ENCODE data around the gene ODAD2. TPM values are rescaled to one million over a fixed set of nuclear protein-coding genes. Genes with fewer than 3 reads are reported as not detected.
"Not testable (repeated sequence)": the region's sequence is repeated elsewhere in the genome, so short reads cannot be mapped to it uniquely, and the experiment has no call there.

Gene ODAD2
- total and polyA plus RNA-seq, 2 of the 8 experiments (the other 6 are each of a cell fraction or from before 2014, with no cell fraction given): 0.95 to 4.3 TPM

DNA sequence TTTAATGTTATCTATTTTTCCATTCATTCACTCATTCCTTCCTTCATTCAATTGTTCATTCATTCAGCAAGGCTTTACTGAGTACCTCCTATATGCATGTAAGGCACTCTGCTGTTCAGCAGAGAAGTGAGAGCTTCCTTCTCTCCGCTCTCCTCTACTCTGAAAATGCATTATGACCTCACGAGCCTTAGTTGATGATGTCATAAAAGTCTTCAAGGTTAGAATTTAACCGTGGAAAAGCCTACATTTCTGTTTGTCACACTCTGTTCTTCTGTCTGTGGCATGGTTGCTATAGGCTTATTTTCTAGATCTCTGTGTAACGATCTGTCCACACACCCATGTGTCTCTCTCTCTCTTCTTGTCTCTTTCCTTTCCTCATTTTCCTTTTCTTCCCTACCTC is 17.1 kb downstream of the ODAD2 start:
- FAIRE-seq (no peak), DNase-seq (ENCODE audit: low read depth in 1 of 2, low spot score in 2 of 2) (no peak)
- no peak overlapping the region for H2BK15ac ChIP-seq (ENCODE audit: low read length)
- H3K23ac ChIP-seq (ENCODE audit: insufficient read length): no peak overlapping the region
- H3K14ac ChIP-seq (ENCODE audit: insufficient read length): no peak overlapping the region
- no peaks in the 10 kb centered on the region for H3K36me3 ChIP-seq (ENCODE audit: control insufficient read depth in 2 of 4, insufficient read depth in 4 of 4, low read length in 3 of 4)
- H3K18ac ChIP-seq (ENCODE audit: extremely low read depth, low read length): no peak overlapping the region
- POLR2A ChIA-PET (ENCODE audit: partially characterized antibody): no interaction called here
- no peak overlapping the region for H2BK5ac ChIP-seq (ENCODE audit: low read depth, low read length)
- no peak overlapping the region for H2BK20ac ChIP-seq (ENCODE audit: low read length)
- H3K4me2 ChIP-seq (ENCODE audit: insufficient read depth in 1 of 2, low read depth in 2 of 2, low read length in 2 of 2): no peak overlapping the region
- no peak overlapping the region for H4K5ac ChIP-seq (ENCODE audit: insufficient read length, low read depth, low read length)
- H3K27me3 ChIP-seq (replicated peaks in 1 of 4; ENCODE audit: control insufficient read depth in 3 of 4, extremely low read depth in 1 of 4, insufficient read depth in 3 of 4, low read length in 3 of 4): no peaks in the 10 kb centered on the region
- no peak overlapping the region for H3K27ac ChIP-seq (ENCODE audit: low read depth, low read length)
- no peak overlapping the region for H4K91ac ChIP-seq (replicated peaks; ENCODE audit: insufficient read length, low read length)
- H3K9ac ChIP-seq (replicated peaks in 1 of 4; ENCODE audit: extremely low read depth in 1 of 4, low read depth in 3 of 4, low read length in 3 of 4): no peak overlapping the region
- CTCF ChIA-PET (ENCODE audit: partially characterized antibody): no interaction called here
- H4K8ac ChIP-seq (ENCODE audit: extremely low read depth, insufficient read depth, low read length): no peak overlapping the region
- no peaks in the 10 kb centered on the region for H3K4me1 ChIP-seq (replicated peaks in 1 of 4; ENCODE audit: control insufficient read depth in 3 of 4, insufficient read depth in 4 of 4, low read length in 3 of 4)
- no peak overlapping the region for H2AFZ ChIP-seq (ENCODE audit: low read length)
- H2BK12ac ChIP-seq (ENCODE audit: low read depth, low read length): no peak overlapping the region
- TF ChIP-seq RNF2 (IDR thresholded peaks at IDR 0.05; ENCODE audit: borderline replicate concordance, low read depth, low read length, missing control alignments, poor library complexity, severe bottlenecking): no peak
- TF ChIP-seq CREB1 (IDR thresholded peaks at IDR 0.05): peak; percentile 40; the same call in 1 of the 2 replicates
- no peaks in the 10 kb centered on the region for H3K23me2 ChIP-seq (ENCODE audit: low read depth, low read length)
- no peaks in the 10 kb centered on the region for H3K79me2 ChIP-seq (ENCODE audit: control insufficient read depth in 1 of 2, insufficient read depth in 2 of 2, low read length in 2 of 2)
- no peak overlapping the region for H3K56ac ChIP-seq (replicated peaks; ENCODE audit: insufficient read length, low read depth, low read length)
- no peak overlapping the region for H2BK120ac ChIP-seq (replicated peaks; ENCODE audit: low read depth, low read length)
- no peaks in the 10 kb centered on the region for H3K9me3 ChIP-seq (ENCODE audit: insufficient read depth in 2 of 2, low read depth in 1 of 2, low read length in 1 of 2)
- H2AK5ac ChIP-seq (ENCODE audit: low read depth, low read length): no peak overlapping the region
- no peak overlapping the region for H3K4ac ChIP-seq (replicated peaks; ENCODE audit: insufficient read length, low read depth, low read length)
- no peaks in the 10 kb centered on the region for H4K20me1 ChIP-seq (replicated peaks in 1 of 2; ENCODE audit: control insufficient read depth in 1 of 2, insufficient read depth in 2 of 2, low read length in 2 of 2)
- no peak overlapping the region for H3K4me3 ChIP-seq (ENCODE audit: extremely low read depth in 1 of 4, insufficient read depth in 2 of 4, low read depth in 3 of 4, low read length in 4 of 4)
- no peaks in the 10 kb centered on the region for H3K79me1 ChIP-seq (ENCODE audit: low read depth, low read length)
- WGBS, 2 experiments (ENCODE audit: extremely low coverage in 1 of 2, insufficient coverage in 1 of 2, insufficient read length in 1 of 2, insufficient replicate concordance in 2 of 2, low coverage in 1 of 2, low lambda C conversion rate in 2 of 2, missing lambda C conversion rate in 1 of 2): 97% methylated on average over 4 of the region's 4 CpGs; no CpG with 5 or more reads in 1 of the 2 experiments

DNA sequence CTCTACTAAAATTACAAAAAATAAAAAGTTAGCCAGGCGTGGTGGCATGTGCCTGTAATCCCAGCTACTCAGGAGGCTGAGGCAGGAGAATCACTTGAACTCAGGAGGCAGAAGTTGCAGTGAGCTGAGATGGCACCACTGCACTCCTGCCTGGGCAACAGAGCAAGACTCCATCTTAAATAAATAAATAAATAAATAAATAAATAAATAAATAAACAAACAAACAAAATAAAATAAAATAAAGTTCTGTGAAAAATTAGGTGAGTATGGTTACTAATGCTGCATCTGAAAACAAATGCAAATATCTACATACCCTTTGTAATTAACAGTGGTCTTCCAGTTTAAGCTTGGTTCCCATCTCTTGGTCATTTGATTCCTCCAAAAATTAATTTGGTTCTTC is 28.1 kb downstream of the ODAD2 start:
- H3K79me2 ChIP-seq (ENCODE audit: control insufficient read depth in 1 of 2, insufficient read depth in 2 of 2, low read length in 2 of 2); H2BK20ac ChIP-seq (ENCODE audit: low read length); H3K27me3 ChIP-seq (replicated peaks in 1 of 4; ENCODE audit: control insufficient read depth in 3 of 4, extremely low read depth in 1 of 4, insufficient read depth in 3 of 4, low read length in 3 of 4); FAIRE-seq; H3K4me3 ChIP-seq (ENCODE audit: extremely low read depth in 1 of 4, insufficient read depth in 2 of 4, low read depth in 3 of 4, low read length in 4 of 4); H2AK5ac ChIP-seq (ENCODE audit: low read depth, low read length); H4K8ac ChIP-seq (ENCODE audit: extremely low read depth, insufficient read depth, low read length); POLR2A ChIA-PET (ENCODE audit: partially characterized antibody); H3K23me2 ChIP-seq (ENCODE audit: low read depth, low read length); H3K23ac ChIP-seq (ENCODE audit: insufficient read length); H2AFZ ChIP-seq (ENCODE audit: low read length); H3K36me3 ChIP-seq (ENCODE audit: control insufficient read depth in 2 of 4, insufficient read depth in 4 of 4, low read length in 3 of 4); H3K18ac ChIP-seq (ENCODE audit: extremely low read depth, low read length); H3K4ac ChIP-seq (replicated peaks; ENCODE audit: insufficient read length, low read depth, low read length); H4K20me1 ChIP-seq (replicated peaks in 1 of 2; ENCODE audit: control insufficient read depth in 1 of 2, insufficient read depth in 2 of 2, low read length in 2 of 2); H3K56ac ChIP-seq (replicated peaks; ENCODE audit: insufficient read length, low read depth, low read length); H3K4me1 ChIP-seq (replicated peaks in 1 of 4; ENCODE audit: control insufficient read depth in 3 of 4, insufficient read depth in 4 of 4, low read length in 3 of 4); H2BK5ac ChIP-seq (ENCODE audit: low read depth, low read length); H3K4me2 ChIP-seq (ENCODE audit: insufficient read depth in 1 of 2, low read depth in 2 of 2, low read length in 2 of 2); H2BK12ac ChIP-seq (ENCODE audit: low read depth, low read length); H4K91ac ChIP-seq (replicated peaks; ENCODE audit: insufficient read length, low read length); H3K9me3 ChIP-seq (ENCODE audit: insufficient read depth in 2 of 2, low read depth in 1 of 2, low read length in 1 of 2); H2BK15ac ChIP-seq (ENCODE audit: low read length); DNase-seq (ENCODE audit: low read depth in 1 of 2, low spot score in 2 of 2); H3K14ac ChIP-seq (ENCODE audit: insufficient read length); H2BK120ac ChIP-seq (replicated peaks; ENCODE audit: low read depth, low read length); H3K79me1 ChIP-seq (ENCODE audit: low read depth, low read length); H3K9ac ChIP-seq (replicated peaks in 1 of 4; ENCODE audit: extremely low read depth in 1 of 4, low read depth in 3 of 4, low read length in 3 of 4); H3K27ac ChIP-seq (ENCODE audit: low read depth, low read length); H4K5ac ChIP-seq (ENCODE audit: insufficient read length, low read depth, low read length): not testable (repeated sequence)
- CTCF ChIA-PET (ENCODE audit: partially characterized antibody): interaction anchor here (0.6 kb wide), 2 partner anchors 292 to 1947 kb away, joined by 3 read pairs; no protein-coding TSS in a partner anchor
- 92% methylated on average over 1 of the region's 1 CpG; no CpG with 5 or more reads in 1 of the 2 experiments for WGBS, 2 experiments (ENCODE audit: extremely low coverage in 1 of 2, insufficient coverage in 1 of 2, insufficient read length in 1 of 2, insufficient replicate concordance in 2 of 2, low coverage in 1 of 2, low lambda C conversion rate in 2 of 2, missing lambda C conversion rate in 1 of 2)

Measured in H1 (cell line).